K562 (cell line): ENCODE data around the gene SERPING1. TPM values are rescaled to one million over a fixed set of nuclear protein-coding genes. Genes with fewer than 3 reads are reported as not detected.

Source experiments
- CAMTA2 ChIP-seq: fragments of 250-450 bp; sonication (Bioruptor Pico); conservative IDR thresholded peaks from 2 replicates; pipeline ENCODE4 v1.5.1; 2022
- DIDO1 ChIP-seq: fragments of 450-650 bp; IDR thresholded peaks from 2 replicates; pipeline ENCODE4 v1.6.1; 2016; ENCODE audit warnings: low read depth, missing biosample characterization, missing genetic modification characterization
- FOXK1 ChIP-seq: sonication (generic); formaldehyde crosslinking; IDR thresholded peaks from 2 replicates; pipeline ENCODE4 v1.8.0; 2022; ENCODE audit warnings: missing genetic modification reagents, mild to moderate bottlenecking, borderline replicate concordance
- GABPA ChIP-seq: fragments of 200-800 bp; sonication (Bioruptor generic); conservative IDR thresholded peaks from 2 replicates; pipeline ENCODE4 v1.6.1; 2016; ENCODE audit warnings: low read depth, missing genetic modification characterization, missing compliant biosample characterization
- HDAC2 ChIP-seq: fragments of 450-650 bp; IDR thresholded peaks from 2 replicates; pipeline ENCODE4 v1.6.1; 2016; ENCODE audit warnings: mild to moderate bottlenecking
- HMGXB4 ChIP-seq: sonication (generic); formaldehyde crosslinking; IDR thresholded peaks from 2 replicates; pipeline ENCODE4 v1.8.1; 2023; ENCODE audit warnings: mild to moderate bottlenecking, missing genetic modification reagents
- IRF1 ChIP-seq: sonication (generic); formaldehyde crosslinking; IDR thresholded peaks from 2 replicates; pipeline ENCODE4 v1.8.0; 2022; ENCODE audit warnings: missing genetic modification reagents, mild to moderate bottlenecking, borderline replicate concordance
- JUND ChIP-seq, 2 experiments: IDR thresholded peaks; 2 replicates in 1 of 2; 3 replicates in 1 of 2; pipeline ENCODE4 v1.6.1; 2011; ENCODE audit warnings: borderline replicate concordance in 2 of 2, low read depth in 2 of 2, low read length in 2 of 2, improper control_type of control experiment in 1 of 2, missing biosample characterization in 1 of 2, missing genetic modification characterization in 1 of 2, missing genetic modification reagents in 1 of 2
- MAZ ChIP-seq, 2 experiments: fragments of 450-650 bp in 1 of 2; sonication (generic) in 1 of 2; formaldehyde crosslinking; IDR thresholded peaks in 1 of 2; conservative IDR thresholded peaks in 1 of 2; 2 replicates each; pipeline versions ENCODE4 v1.4.0 to v1.5.0; 2020; ENCODE audit warnings: mild to moderate bottlenecking in 1 of 2, missing genetic modification reagents in 1 of 2
- MTA1 ChIP-seq: fragments of 450-650 bp; IDR thresholded peaks from 2 replicates; pipeline ENCODE4 v1.6.1; 2017; ENCODE audit warnings: borderline replicate concordance
- NFYB ChIP-seq: IDR thresholded peaks from 2 replicates; pipeline ENCODE4 v1.6.1; 2011; ENCODE audit warnings: mild to moderate bottlenecking, moderate library complexity; ENCODE audit not compliant: insufficient read length; ENCODE audit errors: extremely low read depth
- PKNOX1 ChIP-seq: fragments of 450-650 bp; IDR thresholded peaks from 2 replicates; pipeline ENCODE4 v1.6.1; 2016
- SMARCA4 ChIP-seq: fragments of 450-650 bp; IDR thresholded peaks from 2 replicates; pipeline ENCODE4 v1.6.1; 2016
- SNIP1 ChIP-seq: fragments of 450-650 bp; IDR thresholded peaks from 2 replicates; pipeline ENCODE4 v1.7.1; 2017; ENCODE audit warnings: low read depth, mild to moderate bottlenecking
- TCF3 ChIP-seq: sonication (generic); formaldehyde crosslinking; IDR thresholded peaks from 2 replicates; pipeline ENCODE4 v1.4.0; 2020; ENCODE audit warnings: mild to moderate bottlenecking, missing genetic modification reagents
- TRIM24 ChIP-seq, 2 experiments: fragments of 450-650 bp; IDR thresholded peaks; 2 replicates each; pipeline ENCODE4 v1.6.1; 2016
- ZBTB33 ChIP-seq: sonication (generic); formaldehyde crosslinking; IDR thresholded peaks from 2 replicates; pipeline ENCODE4 v1.8.1; 2023; ENCODE audit warnings: mild to moderate bottlenecking, missing genetic modification reagents
- ZBTB5 ChIP-seq: fragments of 450-650 bp; IDR thresholded peaks from 2 replicates; pipeline ENCODE4 v1.6.1; 2017; ENCODE audit warnings: antibody characterized with exemption
- ZFP36 ChIP-seq: fragments of 150-350 bp; IDR thresholded peaks from 2 replicates; pipeline ENCODE4 v1.6.1; 2018; ENCODE audit warnings: low read length, low read depth; ENCODE audit not compliant: partially characterized antibody
- ZNF511 ChIP-seq: sonication (generic); formaldehyde crosslinking; IDR thresholded peaks from 2 replicates; pipeline ENCODE4 v1.8.0; 2022; ENCODE audit warnings: mild to moderate bottlenecking, missing genetic modification reagents
- ZNF77 ChIP-seq: fragments of 250-450 bp; sonication (Bioruptor Pico); IDR thresholded peaks from 2 replicates; pipeline ENCODE4 v1.5.0; 2020
- polyA plus RNA-seq, 8 experiments: library from polyadenylated mRNA; depleted of rRNA in 4 of 8; stranded (reverse) in 5 of 8; unstranded in 3 of 8; fragments of >200 nt; fragmentation: Nextera tagmentation in 2 of 8; fragmentation: Illumina TruSeq in 1 of 8; extraction: Ambion mirVana in 2 of 8; extraction: Trizol in 1 of 8; gene quantifications; 2 replicates each; pipeline versions ENCODE4 v1.2.1 to v1.2.3, GENCODE V29; 2011 to 2014; ENCODE audit warnings: inconsistent platforms in 1 of 8, missing spikeins in 1 of 8
- total RNA-seq, 7 experiments: library from RNA; depleted of rRNA in 6 of 7; stranded (reverse); fragments of >200 nt in 6 of 7; fragmentation: Illumina TruSeq in 2 of 7; extraction: Trizol in 2 of 7; gene quantifications; 2 replicates each; pipeline versions ENCODE4 v1.2.1 to v1.2.3, GENCODE V29; 2011 to 2021; ENCODE audit warnings: low replicate concordance in 1 of 7

Gene SERPING1
- total and polyA plus RNA-seq, 9 of the 15 experiments (the other 6 are each of a cell fraction or from before 2014, with no cell fraction given) = 0.10 to 1.00 (median 0.21) TPM; not detected in 2

GRCh38 chr11:57568330-57568766 is 29.1 kb upstream of the SERPING1 start (continued):
- TF ChIP-seq ZBTB33 (no peak), MAZ (CRISPR knock-in tag; conservative IDR thresholded peaks at IDR 0.05 in 1 of 2, IDR thresholded peaks at IDR 0.05 in 1 of 2) (no peak), NFYB (no peak), JUND (IDR thresholded peaks at IDR 0.05; ENCODE audit: borderline replicate concordance, low read depth, low read length) (peak; percentile 36; the same call in 1 of the 2 replicates), JUND (tag; IDR thresholded peaks at IDR 0.05; ENCODE audit: borderline replicate concordance, low read depth, low read length) (no peak; the same call in 2 of the 3 replicates), SNIP1 (no peak), ZNF511 (CRISPR knock-in tag) (no peak), ZNF77 (CRISPR knock-in tag) (no peak), IRF1 (CRISPR knock-in tag) (no peak), CAMTA2 (CRISPR knock-in tag) (no peak), HDAC2 (no peak), PKNOX1 (no peak), SMARCA4 (0 out of 2 replicates have a peak, but pooled peaks have one; percentile 4), MTA1 (no peak), GABPA (tag) (no peak), DIDO1 (tag) (no peak), ZFP36 (no peak), TRIM24 (IDR thresholded peaks at IDR 0.05) (no peak), ZBTB5 (no peak), FOXK1 (CRISPR knock-in tag) (no peak), TCF3 (CRISPR knock-in tag) (no peak), HMGXB4 (CRISPR knock-in tag) (no peak)
